ENCODE data around the gene MEP1A. TPM values are rescaled to one million over a fixed set of nuclear protein-coding genes. Genes with fewer than 3 reads are reported as not detected.

MEP1A gene
- total RNA-seq, 4 donors from 2014 or later: 0.30 to 0.34 TPM; not detected in 2

- 91% methylated on average over 3 of the region's 3 CpGs for WGBS
- Histone ChIP-seq H3K4me3 (no peak overlapping the region), H3K27me3 (no peaks in the 10 kb centered on the region), H3K9me3 (no peaks in the 10 kb centered on the region), H3K27ac (no peak overlapping the region), H3K4me1 (no peaks in the 10 kb centered on the region), H3K36me3 (no peaks in the 10 kb centered on the region)
- no peak for DNase-seq (ENCODE audit: low spot score in 2 of 2)
- TF ChIP-seq EP300 (IDR thresholded peaks at IDR 0.05) (no peak), POLR2AphosphoS5 (IDR thresholded peaks at IDR 0.05) (no peak), POLR2A (IDR thresholded peaks at IDR 0.05) (no peak), CTCF (IDR thresholded peaks at IDR 0.05) (no peak)
Measured at GRCh38 chr6:46795816-46796215, 2.6 kb downstream of the MEP1A start.

- DNase-seq (ENCODE audit: low spot score in 2 of 2): no peak
- H3K4me3 ChIP-seq: no peak overlapping the region
- no peaks in the 10 kb centered on the region for H3K9me3 ChIP-seq
- 41% methylated on average over 5 of the region's 5 CpGs for WGBS
- TF ChIP-seq POLR2AphosphoS5 (IDR thresholded peaks at IDR 0.05) (no peak), CTCF (IDR thresholded peaks at IDR 0.05) (no peak), EP300 (IDR thresholded peaks at IDR 0.05) (no peak), POLR2A (IDR thresholded peaks at IDR 0.05) (no peak)
- H3K27ac ChIP-seq: no peak overlapping the region
- H3K4me1 ChIP-seq: no peaks in the 10 kb centered on the region
- no peaks in the 10 kb centered on the region for H3K36me3 ChIP-seq
- H3K27me3 ChIP-seq: no peaks in the 10 kb centered on the region
Measured at GRCh38 chr6:46796848-46797580, 3.8 kb downstream of the MEP1A start.

GRCh38 chr6:46799657-46800056 lies 6.5 kb downstream of the MEP1A start:
- Histone ChIP-seq H3K27me3 (no peaks in the 10 kb centered on the region), H3K36me3 (no peaks in the 10 kb centered on the region), H3K27ac (no peak overlapping the region), H3K9me3 (no peaks in the 10 kb centered on the region), H3K4me1 (no peaks in the 10 kb centered on the region), H3K4me3 (no peak overlapping the region)
- DNase-seq (ENCODE audit: low spot score in 2 of 2): no peak
- 64% methylated on average over 1 of the region's 1 CpG for WGBS
- TF ChIP-seq POLR2A (IDR thresholded peaks at IDR 0.05): no peak
- TF ChIP-seq EP300 (IDR thresholded peaks at IDR 0.05): no peak
- TF ChIP-seq POLR2AphosphoS5 (IDR thresholded peaks at IDR 0.05): no peak
- no peak for TF ChIP-seq CTCF (IDR thresholded peaks at IDR 0.05)

GRCh38 chr6:46808806-46809205 lies 15.6 kb downstream of the MEP1A start:
- Histone ChIP-seq H3K4me3 (no peak overlapping the region), H3K27ac (no peak overlapping the region), H3K9me3 (no peaks in the 10 kb centered on the region), H3K27me3 (peaks cover 6% of the 10 kb centered on the region), H3K36me3 (no peaks in the 10 kb centered on the region), H3K4me1 (no peaks in the 10 kb centered on the region)
- 27% methylated on average over 1 of the region's 1 CpG for WGBS
- TF ChIP-seq EP300 (IDR thresholded peaks at IDR 0.05): no peak
- TF ChIP-seq POLR2AphosphoS5 (IDR thresholded peaks at IDR 0.05): no peak
- no peak for TF ChIP-seq CTCF (IDR thresholded peaks at IDR 0.05)
- TF ChIP-seq POLR2A (IDR thresholded peaks at IDR 0.05): no peak
- no peak for DNase-seq (ENCODE audit: low spot score in 2 of 2)

GRCh38 chr6:46815130-46815529 lies 21.9 kb downstream of the MEP1A start:
- Histone ChIP-seq H3K9me3 (no peaks in the 10 kb centered on the region), H3K27ac (no peak overlapping the region), H3K36me3 (no peaks in the 10 kb centered on the region), H3K27me3 (peaks cover 3% of the 10 kb centered on the region), H3K4me3 (no peak overlapping the region), H3K4me1 (peaks cover 7% of the 10 kb centered on the region)
- 64% methylated on average over 4 of the region's 4 CpGs for WGBS
- DNase-seq (ENCODE audit: low spot score in 2 of 2): no peak
- TF ChIP-seq POLR2A (IDR thresholded peaks at IDR 0.05) (no peak), EP300 (IDR thresholded peaks at IDR 0.05) (no peak), POLR2AphosphoS5 (IDR thresholded peaks at IDR 0.05) (no peak), CTCF (IDR thresholded peaks at IDR 0.05) (no peak)
